Erythroblast (primary cell): Measurements from ENCODE around the gene ACADVL.

Source experiments
- GATA1 ChIP-seq: IDR thresholded peaks from 2 replicates; pipeline ENCODE4 v1.6.1; 2011; ENCODE audit warnings: low read depth, mild to moderate bottlenecking, control low read depth, low read length, moderate library complexity
- POLR2A ChIP-seq: IDR thresholded peaks from 2 replicates; pipeline ENCODE4 v1.6.1; 2011; ENCODE audit warnings: mild to moderate bottlenecking, low read length

- TF ChIP-seq POLR2A (no peak), GATA1 (no peak)
These were observed 23.7 kb downstream of the ACADVL start for GRCh38 chr17:7243453-7243729.
